SU-DHL-6 (cell line): ENCODE measurements around the gene PPP2R2D.

Experiments
- EZH2phosphoT487 ChIP-seq: fragments of 200-600 bp; sonication (generic), shearing (Covaris generic); conservative IDR thresholded peaks from 2 replicates; pipeline ENCODE4 v1.6.1; 2018; ENCODE audit warnings: mild to moderate bottlenecking, antibody characterized with exemption, low read length, moderate library complexity, mixed read lengths
- TF ChIP-seq, protein P1 (sequence below): fragments of 200-600 bp; sonication (generic); IDR thresholded peaks from one replicate; pipeline ENCODE4 v1.5.1; 2017; ENCODE audit warnings: antibody characterized with exemption, mild to moderate bottlenecking, low read length, moderate library complexity; ENCODE audit not compliant: insufficient read depth, poor library complexity, severe bottlenecking

DNA sequence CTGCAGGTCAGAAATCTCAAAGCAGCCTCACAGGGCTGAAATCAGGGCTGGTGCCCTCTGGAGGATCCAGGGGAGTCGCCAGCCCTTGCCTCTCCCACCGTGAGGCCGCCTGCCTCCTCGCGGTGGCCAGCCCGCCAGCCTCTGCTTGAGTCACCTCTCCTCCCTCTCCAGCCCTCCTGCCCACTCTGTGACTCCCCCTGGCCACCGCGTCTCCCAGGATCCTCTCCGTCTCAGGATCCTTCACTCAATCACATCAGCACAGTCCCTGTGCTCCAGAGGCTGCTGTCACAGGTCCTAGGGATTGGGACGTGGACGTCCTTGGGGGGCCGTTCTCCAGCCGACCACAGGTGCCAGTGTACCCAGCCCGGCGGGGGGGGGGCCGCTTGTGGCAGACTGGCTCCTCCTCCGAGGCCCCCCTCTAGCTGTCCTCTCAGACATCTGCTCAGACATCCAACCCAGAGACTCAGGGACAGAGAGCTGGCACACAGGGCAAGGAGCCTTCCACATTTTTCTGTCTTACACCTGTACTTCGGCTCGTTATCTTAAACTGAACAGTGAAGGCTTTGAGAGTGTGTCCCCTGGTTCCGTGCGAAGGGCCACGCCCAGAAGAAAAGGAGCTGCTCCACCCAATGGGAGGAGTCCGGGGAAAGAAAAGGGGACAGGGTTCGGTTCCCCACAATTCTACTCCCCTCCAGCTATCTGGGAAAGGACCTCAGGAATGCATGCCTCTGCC, 9.4 kb upstream of the PPP2R2D start:
- TF ChIP-seq, protein P1, sequence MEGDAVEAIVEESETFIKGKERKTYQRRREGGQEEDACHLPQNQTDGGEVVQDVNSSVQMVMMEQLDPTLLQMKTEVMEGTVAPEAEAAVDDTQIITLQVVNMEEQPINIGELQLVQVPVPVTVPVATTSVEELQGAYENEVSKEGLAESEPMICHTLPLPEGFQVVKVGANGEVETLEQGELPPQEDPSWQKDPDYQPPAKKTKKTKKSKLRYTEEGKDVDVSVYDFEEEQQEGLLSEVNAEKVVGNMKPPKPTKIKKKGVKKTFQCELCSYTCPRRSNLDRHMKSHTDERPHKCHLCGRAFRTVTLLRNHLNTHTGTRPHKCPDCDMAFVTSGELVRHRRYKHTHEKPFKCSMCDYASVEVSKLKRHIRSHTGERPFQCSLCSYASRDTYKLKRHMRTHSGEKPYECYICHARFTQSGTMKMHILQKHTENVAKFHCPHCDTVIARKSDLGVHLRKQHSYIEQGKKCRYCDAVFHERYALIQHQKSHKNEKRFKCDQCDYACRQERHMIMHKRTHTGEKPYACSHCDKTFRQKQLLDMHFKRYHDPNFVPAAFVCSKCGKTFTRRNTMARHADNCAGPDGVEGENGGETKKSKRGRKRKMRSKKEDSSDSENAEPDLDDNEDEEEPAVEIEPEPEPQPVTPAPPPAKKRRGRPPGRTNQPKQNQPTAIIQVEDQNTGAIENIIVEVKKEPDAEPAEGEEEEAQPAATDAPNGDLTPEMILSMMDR: no peak
- no peak for TF ChIP-seq EZH2phosphoT487
